Left renal pelvis (tissue), 4 donors: Measurements from ENCODE around the gene TAF3. TPM values are rescaled to one million over a fixed set of nuclear protein-coding genes. Genes with fewer than 3 reads are reported as not detected.
"Not testable (repeated sequence)": the region's sequence is repeated elsewhere in the genome, so short reads cannot be mapped to it uniquely, and the experiment has no call there.

ENCODE experiments used
- DNase-seq, 4 donors: peaks; one replicate each; pipeline ENCODE4 v3.0.0-alpha.2; 2013; ENCODE audit warnings: low read depth in 4 of 4, low spot score in 3 of 4
- polyA plus RNA-seq, 4 donors: library from polyadenylated mRNA; unstranded; fragments of 120-200 nt; gene quantifications; one replicate each; pipeline ENCODE4 v1.2.1, GENCODE V29; 2013; ENCODE audit not compliant: insufficient read length in 4 of 4

Gene TAF3
- 10 to 100 TPM in 2 of 4 donors, 1 to 10 TPM in 2; 7.2 to 12.5 (median 11.2) TPM for polyA plus RNA-seq

DNA sequence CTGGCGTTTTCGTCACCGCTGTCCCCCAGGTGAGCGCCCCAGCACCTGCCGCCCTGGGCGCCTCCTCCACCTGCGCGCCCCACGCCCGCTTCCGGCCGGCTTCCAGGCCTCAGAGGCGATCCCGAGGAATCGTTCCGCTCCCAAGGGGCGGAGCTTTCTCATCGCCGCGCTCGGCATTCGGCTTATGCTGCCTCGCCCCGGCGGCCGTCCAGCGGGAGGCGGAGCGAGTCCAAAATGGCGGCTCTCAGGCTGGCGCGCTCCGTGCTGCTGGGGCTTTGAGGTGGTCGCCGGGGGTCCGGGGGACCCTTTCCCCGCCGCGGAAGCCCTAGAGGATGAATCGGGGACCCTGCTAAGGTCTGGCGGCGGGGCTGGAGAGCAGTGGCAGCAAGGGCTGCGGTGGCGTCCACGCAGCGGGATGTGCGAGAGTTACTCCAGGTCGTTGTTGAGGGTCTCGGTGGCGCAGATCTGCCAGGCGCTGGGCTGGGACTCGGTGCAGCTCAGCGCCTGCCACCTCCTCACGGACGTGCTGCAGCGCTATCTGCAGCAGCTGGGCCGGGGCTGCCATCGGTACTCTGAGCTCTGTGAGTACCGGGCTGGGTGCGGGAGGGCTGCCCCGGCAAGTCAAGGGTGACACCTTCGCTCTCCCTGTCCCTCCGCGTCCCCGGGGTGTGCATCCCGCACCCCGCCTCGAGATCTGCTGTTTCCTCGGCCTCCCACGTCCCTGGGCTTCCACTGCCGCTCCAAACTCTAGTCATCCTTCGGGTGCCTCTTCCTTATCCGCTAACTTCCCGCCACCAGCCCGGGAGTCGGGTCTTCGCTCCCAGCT lies at the start of gene TAF3:
Gene TAF3 (plus strand): TSS at position 211 of the 826 bp plus-strand sequence. CDS start 205 bp downstream, at position 416.
- DNase-seq = peak; percentile 71 to 87 (median 80)

DNA sequence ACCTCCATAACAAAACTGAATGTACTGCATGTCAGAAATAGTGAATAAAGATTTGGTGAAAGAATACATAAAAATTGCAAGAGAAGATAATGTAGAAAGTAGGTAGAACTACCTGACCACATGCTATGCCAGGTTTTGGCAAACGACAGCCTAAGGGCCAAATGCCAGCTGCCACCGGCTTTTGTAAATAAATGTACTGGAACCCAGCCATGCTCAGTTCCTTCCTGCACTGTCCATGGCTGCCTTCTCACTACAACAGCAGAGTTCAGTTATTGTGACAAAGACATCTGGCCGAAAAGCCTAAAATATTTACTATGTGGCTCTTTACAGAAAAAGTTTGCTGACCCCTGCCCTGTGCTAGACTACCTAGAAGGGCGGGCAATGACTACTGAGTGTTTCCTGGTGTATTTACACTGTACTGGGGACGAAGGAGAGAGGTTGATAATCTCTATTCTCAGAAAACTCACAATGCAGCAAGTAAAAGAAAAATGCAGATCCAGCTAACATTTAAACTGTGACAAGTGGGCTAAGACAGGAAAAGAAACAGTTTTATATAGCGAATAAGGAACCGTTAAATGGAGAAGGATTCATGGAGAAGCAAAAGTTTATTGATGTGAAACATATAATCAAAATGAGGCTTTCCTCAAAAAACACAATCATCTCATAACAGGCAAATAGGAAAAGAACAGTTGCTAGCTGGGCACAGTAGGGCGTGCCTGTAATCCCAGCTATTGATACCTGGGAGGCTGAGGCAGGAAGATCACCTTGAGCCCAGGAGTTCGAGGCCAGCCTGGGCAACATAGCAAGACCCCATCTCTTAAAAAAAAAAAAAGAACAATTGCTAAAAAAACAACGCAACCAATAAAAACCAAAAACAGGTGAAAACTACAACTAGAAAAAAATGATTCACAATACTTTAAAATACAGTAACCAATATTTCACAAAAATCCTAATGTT lies 44.2 kb upstream of the TAF3 start:
- DNase-seq = no peak

DNA sequence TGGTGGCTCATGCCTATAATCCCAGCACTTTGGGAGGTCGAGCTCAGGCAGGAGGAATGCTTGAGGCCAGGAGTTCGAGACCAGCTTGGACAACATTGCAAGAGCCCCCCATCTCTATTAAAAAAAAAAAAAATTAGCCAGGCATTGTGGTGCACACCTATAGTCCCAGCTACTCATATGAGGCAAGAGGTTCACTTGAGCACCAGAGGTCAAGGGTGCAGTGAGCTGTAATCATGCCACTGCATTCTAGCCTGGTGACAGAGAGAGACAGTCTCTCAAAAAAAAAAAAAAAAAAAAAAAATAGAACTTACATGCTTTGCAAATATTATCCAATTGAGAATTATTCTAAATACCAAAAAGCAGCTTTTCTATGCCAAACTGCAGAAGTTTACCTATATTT lies 41.5 kb upstream of the TAF3 start:
- no peak for DNase-seq

DNA sequence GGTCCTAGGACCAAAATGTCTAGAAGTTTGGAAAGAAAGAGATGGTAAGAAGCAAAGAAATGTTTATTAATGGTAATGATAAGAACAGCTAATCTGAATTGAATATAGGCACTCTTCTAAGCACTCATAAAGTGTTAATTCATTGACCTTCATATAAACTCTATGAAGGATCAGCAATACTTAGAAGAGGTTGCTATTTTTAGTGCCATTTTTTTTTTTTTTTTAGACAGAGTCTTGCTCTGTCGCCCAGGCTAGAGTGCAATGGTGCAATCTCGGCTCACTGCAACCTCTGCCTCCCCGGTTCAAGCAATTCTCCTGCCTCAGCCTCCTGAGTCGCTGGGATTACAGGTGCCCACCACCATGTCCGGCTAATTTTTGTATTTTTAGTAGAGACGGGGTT lies 36.1 kb upstream of the TAF3 start:
- not testable (repeated sequence) for DNase-seq

DNA sequence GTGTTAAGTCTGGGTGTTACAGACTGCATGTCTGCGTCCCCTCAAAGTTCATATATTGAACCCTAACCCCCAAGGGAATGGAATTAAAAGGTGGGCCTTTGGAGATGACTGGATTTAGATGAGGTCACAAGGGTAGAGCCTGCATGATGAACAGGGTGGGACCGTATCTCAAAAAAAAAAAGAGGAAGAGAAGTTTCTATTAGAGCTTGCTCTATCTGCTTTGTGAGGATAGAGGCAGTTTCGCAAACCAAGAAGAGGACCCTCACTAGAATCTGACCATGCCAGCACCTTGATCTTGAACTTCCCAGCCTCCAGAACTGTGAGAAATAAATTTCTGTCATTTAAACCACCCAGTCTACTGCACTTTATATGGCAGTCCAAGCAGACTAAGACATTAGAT lies 31.9 kb upstream of the TAF3 start:
- no peak for DNase-seq

GRCh38 chr10:7787150-7787856 lies 31.0 kb upstream of the TAF3 start:
- peak in 1 of 4 donors; percentile 6 for DNase-seq

DNA sequence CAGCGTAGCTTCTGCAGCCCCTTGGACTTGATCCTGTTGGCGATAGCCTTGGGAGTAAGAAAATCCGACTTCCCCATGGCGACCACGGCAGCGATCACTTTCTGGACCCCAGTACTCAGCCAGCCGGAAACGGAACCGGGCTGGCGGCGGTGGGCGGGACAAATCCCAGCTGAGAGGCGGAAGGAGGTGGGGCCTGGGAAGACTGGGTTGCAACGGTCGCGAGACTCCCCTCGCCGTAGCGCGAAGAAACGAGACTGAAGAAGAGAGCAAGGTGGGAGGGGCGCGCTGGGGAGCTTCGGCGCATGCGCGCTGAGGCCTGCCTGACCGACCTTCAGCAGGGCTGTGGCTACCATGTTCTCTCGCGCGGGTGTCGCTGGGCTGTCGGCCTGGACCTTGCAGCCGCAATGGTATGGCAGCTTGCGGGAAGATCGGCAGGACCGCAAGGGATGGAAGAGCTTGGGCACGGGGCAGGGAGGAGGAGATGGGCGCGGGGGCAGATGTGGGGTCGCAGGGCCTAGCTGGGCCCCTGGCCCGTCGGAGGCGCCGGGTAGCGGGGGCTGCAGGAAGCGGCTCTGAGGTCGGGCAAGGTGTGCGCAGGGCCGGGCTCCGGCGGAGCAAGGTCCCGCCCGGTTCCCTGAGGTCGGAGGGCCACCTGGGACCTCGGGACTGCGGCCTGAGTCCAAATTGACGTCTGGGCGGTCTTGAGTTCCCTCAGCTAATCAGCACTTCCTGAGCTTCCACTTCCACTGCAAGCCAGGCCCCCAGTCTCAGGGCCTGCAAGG lies 30.3 kb upstream of the TAF3 start, which contains the start of the genes ATP5F1C and KIN:
Gene ATP5F1C (plus strand): TSS at position 321 of the 782 bp plus-strand sequence. CDS start 31 bp downstream, at position 352.
Gene KIN (minus strand): TSS at position 137 of the 782 bp plus-strand sequence. CDS start 60 bp downstream, at position 77.
- DNase-seq = peak; percentile 92 to 95 (median 94)

- peak in 3 of 4 donors; percentile 10 to 32 (median 16) for DNase-seq
Observed at GRCh38 chr10:7788639-7789286, 29.5 kb upstream of the TAF3 start.

DNA sequence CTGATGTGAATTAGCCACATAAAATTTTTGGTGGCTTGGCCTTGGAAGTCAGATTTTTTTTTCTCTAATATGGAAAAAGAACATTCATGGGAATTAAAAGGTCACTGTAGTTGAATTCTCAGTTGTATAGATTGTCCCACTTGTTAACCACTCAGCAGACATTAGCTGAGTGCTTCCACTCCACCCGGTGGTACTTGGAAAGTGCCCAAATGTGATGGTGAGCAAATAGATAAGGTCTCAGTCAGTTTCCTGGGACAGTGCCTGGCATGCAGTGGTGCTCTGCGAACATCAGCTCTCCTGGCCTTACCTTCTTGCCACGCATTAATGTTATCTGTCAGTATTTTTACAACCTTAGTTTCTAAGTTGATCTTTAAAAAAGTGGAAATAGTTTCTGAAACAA lies 28.9 kb upstream of the TAF3 start:
- DNase-seq = no peak

- DNase-seq = no peak
Observed at GRCh38 chr10:7792541-7792940, 25.8 kb upstream of the TAF3 start.

DNA sequence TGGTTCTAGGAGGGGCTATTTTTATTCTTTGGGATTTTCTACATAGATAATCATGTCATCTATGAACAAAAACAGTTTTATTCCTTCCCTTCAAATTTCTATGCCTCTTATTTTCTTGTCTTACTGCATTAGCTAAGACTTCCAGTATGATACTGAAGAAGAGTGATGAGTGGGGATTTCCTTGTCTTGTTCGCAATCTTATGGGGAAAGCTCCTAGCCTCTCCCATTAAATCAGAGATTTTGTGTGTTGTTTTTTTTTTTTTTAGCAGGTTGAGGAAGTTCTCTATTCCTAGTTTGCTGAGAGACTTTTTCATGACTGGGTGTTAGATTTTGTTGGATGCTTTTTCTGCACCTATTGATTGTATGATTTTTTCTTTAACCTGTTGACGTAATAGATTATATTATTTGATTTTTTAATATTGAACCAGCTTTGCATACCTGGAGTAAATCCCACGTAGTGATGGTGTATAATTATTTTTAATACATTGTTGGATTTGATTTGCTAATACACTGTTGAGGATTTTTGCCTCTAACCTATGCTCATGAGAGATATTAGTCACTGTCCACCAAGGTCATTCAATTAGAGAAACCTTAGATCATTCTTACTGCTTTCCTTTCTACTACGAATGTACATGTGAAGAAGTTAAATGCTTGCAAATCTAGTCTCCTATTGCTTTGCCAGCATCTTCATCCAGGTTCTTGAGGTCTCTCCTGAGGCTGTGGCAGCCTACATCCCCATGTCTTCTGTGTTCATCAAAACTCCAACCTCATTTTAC lies 23.9 kb upstream of the TAF3 start:
- DNase-seq = no peak

DNA sequence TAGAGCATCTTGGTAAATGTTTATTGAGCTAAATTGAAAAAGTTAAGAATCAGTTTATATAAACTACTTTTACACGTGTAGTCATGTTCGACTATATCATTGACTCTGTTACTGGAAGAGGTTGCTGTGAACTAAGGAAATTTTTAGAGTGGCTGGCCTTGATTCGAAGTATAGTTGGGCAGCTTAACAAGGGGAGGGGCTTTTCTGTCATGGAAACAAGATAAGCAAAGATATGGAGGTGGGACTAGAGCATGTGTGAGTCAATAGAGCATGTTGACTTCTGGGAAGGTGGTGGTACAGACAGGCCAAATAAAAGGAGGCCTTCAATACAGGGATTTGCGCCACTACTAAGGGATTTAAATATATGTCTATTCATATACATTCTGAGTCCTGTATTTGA lies 22.7 kb upstream of the TAF3 start:
- no peak for DNase-seq

GRCh38 chr10:7797582-7797981 lies 20.7 kb upstream of the TAF3 start:
- no peak for DNase-seq

DNA sequence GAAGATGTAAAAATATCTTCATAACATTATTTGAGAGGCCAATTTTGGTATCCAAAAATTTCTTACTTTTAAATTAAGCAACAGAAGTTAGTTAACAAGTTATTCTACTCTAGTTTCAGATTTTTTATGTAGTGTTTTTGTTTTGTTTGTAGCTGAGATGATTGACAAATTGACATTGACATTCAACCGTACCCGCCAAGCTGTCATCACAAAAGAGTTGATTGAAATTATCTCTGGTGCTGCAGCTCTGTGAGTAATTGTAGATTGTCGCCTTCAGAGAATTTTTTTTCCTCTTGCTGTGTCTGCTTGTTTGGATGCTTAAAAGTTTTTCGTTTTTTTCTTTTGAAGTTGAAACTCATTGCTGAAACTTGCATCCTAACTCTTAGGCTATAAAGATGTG lies 15.7 kb upstream of the TAF3 start:
- no peak for DNase-seq

- DNase-seq = no peak
Observed at GRCh38 chr10:7804216-7804615, 14.1 kb upstream of the TAF3 start.

DNA sequence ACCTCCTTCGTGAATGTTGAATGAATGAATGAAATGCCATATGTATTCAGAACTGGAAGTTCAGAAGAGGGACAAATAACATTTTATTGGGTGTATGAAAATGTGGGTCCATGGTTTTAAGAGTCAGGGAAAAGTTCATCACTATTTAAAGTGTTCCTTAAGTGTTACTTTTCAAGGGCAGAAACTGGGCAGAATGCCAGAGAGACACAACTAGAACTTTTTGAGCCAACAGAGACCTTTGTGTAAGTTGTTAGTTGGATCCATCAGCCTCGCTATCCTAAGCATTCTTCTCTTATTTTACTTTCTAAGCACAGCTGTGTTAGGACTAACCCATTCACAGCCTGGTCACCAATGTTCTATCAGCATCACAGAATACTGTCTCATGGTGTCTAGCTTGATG lies 13.6 kb upstream of the TAF3 start:
- DNase-seq = no peak

- no peak for DNase-seq
Observed at GRCh38 chr10:7808686-7809267, 9.5 kb upstream of the TAF3 start.

DNA sequence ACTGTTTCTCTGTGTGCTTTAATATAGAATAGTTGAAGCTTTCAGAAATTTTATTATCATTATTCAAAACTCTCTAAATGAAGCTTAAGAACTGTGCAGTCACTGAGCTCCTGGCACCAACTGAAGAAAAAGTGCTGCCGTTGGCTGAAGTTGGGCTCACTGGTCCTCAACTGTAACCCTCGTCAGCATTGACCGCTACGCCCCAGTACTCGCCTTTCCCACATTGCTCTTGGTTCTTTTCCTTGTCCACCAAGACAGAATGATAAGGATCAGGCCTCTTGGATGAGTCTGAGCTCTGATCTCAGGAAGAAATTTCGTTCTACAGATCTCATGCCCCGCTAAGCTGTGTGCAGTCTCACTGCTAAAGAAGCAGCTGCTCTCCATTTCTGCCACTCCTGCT lies 7.9 kb upstream of the TAF3 start:
- no peak for DNase-seq
